ENCODE measurements around the gene ZNF175. TPM values are rescaled to one million over a fixed set of nuclear protein-coding genes. Genes with fewer than 3 reads are reported as not detected.
"Not testable (repeated sequence)": the region's sequence is repeated elsewhere in the genome, so short reads cannot be mapped to it uniquely, and the experiment has no call there.

The ZNF175 gene
- total RNA-seq, 4 donors from 2014 or later = 4.1 to 17.8 (median 9.3) TPM

GRCh38 chr19:51626675-51627074, 55.6 kb downstream of the ZNF175 start:
- H3K27me3 ChIP-seq = no peaks in the 10 kb centered on the region
- no peaks in the 10 kb centered on the region for H3K9me3 ChIP-seq
- no peaks in the 10 kb centered on the region for H3K36me3 ChIP-seq
- no peak for DNase-seq
- no peak for TF ChIP-seq POLR2A (IDR thresholded peaks at IDR 0.05)
- TF ChIP-seq CTCF (IDR thresholded peaks at IDR 0.05) = no peak
- no peak overlapping the region for H3K4me3 ChIP-seq
- no peak overlapping the region for H3K27ac ChIP-seq
- intact Hi-C loops (cut with DNase I; ENCODE audit: low total_unique reads) = no loop called here
- no peaks in the 10 kb centered on the region for H3K4me1 ChIP-seq

GRCh38 chr19:51627491-51628138, 56.5 kb downstream of the ZNF175 start:
- intact Hi-C loops (cut with DNase I; ENCODE audit: low total_unique reads) = no loop called here
- H3K9me3 ChIP-seq = no peaks in the 10 kb centered on the region

GRCh38 chr19:51628153-51628939, 57.3 kb downstream of the ZNF175 start:
- Histone ChIP-seq H3K4me1 (no peaks in the 10 kb centered on the region), H3K27me3 (no peaks in the 10 kb centered on the region), H3K36me3 (no peaks in the 10 kb centered on the region), H3K4me3 (no peak overlapping the region), H3K27ac (no peak overlapping the region), H3K9me3 (no peaks in the 10 kb centered on the region)
- TF ChIP-seq CTCF (IDR thresholded peaks at IDR 0.05) = no peak
- TF ChIP-seq POLR2A (IDR thresholded peaks at IDR 0.05) = no peak
- intact Hi-C loops (cut with DNase I; ENCODE audit: low total_unique reads) = no loop called here
- no peak for DNase-seq

More at GRCh38 chr19:51627491-51628138, 56.5 kb downstream of the ZNF175 start:
- no peak for DNase-seq
- Histone ChIP-seq H3K27ac (no peak overlapping the region), H3K27me3 (no peaks in the 10 kb centered on the region), H3K4me1 (no peaks in the 10 kb centered on the region), H3K36me3 (no peaks in the 10 kb centered on the region), H3K4me3 (no peak overlapping the region)
- TF ChIP-seq CTCF (IDR thresholded peaks at IDR 0.05) (no peak), POLR2A (IDR thresholded peaks at IDR 0.05) (no peak)

GRCh38 chr19:51630315-51630714, 59.2 kb downstream of the ZNF175 start, which contains the start of gene SIGLEC5:
TSS of gene SIGLEC5 (minus strand) at chr19:51630401. CDS start at chr19:51630335, 66 bp downstream.
- H3K4me1 ChIP-seq; H3K4me3 ChIP-seq; H3K27me3 ChIP-seq; H3K27ac ChIP-seq; DNase-seq; H3K9me3 ChIP-seq; H3K36me3 ChIP-seq; intact Hi-C loops (cut with DNase I; ENCODE audit: low total_unique reads): not testable (repeated sequence)

- no peak for DNase-seq
- intact Hi-C loops (cut with DNase I; ENCODE audit: low total_unique reads) = no loop called here
- Histone ChIP-seq H3K36me3 (no peaks in the 10 kb centered on the region), H3K4me3 (no peak overlapping the region), H3K9me3 (no peaks in the 10 kb centered on the region), H3K27ac (no peak overlapping the region), H3K27me3 (no peaks in the 10 kb centered on the region), H3K4me1 (no peaks in the 10 kb centered on the region)
- TF ChIP-seq CTCF (IDR thresholded peaks at IDR 0.05) = no peak
- TF ChIP-seq POLR2A (IDR thresholded peaks at IDR 0.05) = no peak
Observed at GRCh38 chr19:51632126-51632525, 61.0 kb downstream of the ZNF175 start.
